Right ventricle myocardium inferior (tissue), 1 donor: ENCODE measurements around the gene WDCP. TPM values are rescaled to one million over a fixed set of nuclear protein-coding genes. Genes with fewer than 3 reads are reported as not detected.
"Not testable (repeated sequence)": the region's sequence is repeated elsewhere in the genome, so short reads cannot be mapped to it uniquely, and the experiment has no call there.

ENCODE experiments used
- ATAC-seq: fragments of 200-7000 bp; cut with Tn5 transposase; one replicate; pipeline ENCODE4 v1.9.1; 2020; ENCODE audit warnings: mild to moderate bottlenecking, moderate library complexity
- DNase-seq: peaks from one replicate; pipeline ENCODE4 v3.0.0; 2021; ENCODE audit errors: missing footprints
- intact Hi-C: fragments of 100-400 bp; cut with DNase I; formaldehyde crosslinking; loops from one replicate; pipeline ENCODE4 v1.11.0; 2022
- total RNA-seq: library from RNA; stranded (reverse); fragmentation: NEBNext Ultra II Directional; extraction: Animal tissue kit (Norgen Biotek cat#: 25700); gene quantifications from one replicate; pipeline ENCODE4 v1.2.1, GENCODE V29; 2021
- donor health status: DM: no; HTN: yes; CAD: no; lungs with severe emphysema.

Gene WDCP
- total RNA-seq, 1 donor from 2014 or later: 8.1 TPM

GRCh38 chr2:24038786-24039499 lies 8.2 kb downstream of the WDCP start:
- no peak for ATAC-seq
- intact Hi-C loops: no loop called here
- no peak for DNase-seq

GRCh38 chr2:24026233-24026632 lies 21.0 kb downstream of the WDCP start:
- DNase-seq (no peak), ATAC-seq (no peak)
- intact Hi-C loops: no loop called here

GRCh38 chr2:24024996-24025663 lies 22.1 kb downstream of the WDCP start:
- ATAC-seq: no peak

GRCh38 chr2:24024018-24024417 lies 23.2 kb downstream of the WDCP start:
- DNase-seq (no peak), ATAC-seq (no peak)
- intact Hi-C loops: no loop called here

More at GRCh38 chr2:24024996-24025663, 22.1 kb downstream of the WDCP start:
- no peak for DNase-seq
- intact Hi-C loops: no loop called here

GRCh38 chr2:24022975-24023575 lies 24.1 kb downstream of the WDCP start:
- ATAC-seq (no peak), DNase-seq (no peak)
- intact Hi-C loops: no loop called here

- DNase-seq (no peak), ATAC-seq (no peak)
- intact Hi-C loops: no loop called here
Measured at GRCh38 chr2:24022324-24022974, 24.7 kb downstream of the WDCP start.

- DNase-seq (no peak), ATAC-seq (no peak)
Measured at GRCh38 chr2:24021122-24021998, 25.8 kb downstream of the WDCP start.

GRCh38 chr2:24020244-24020643 lies 26.9 kb downstream of the WDCP start:
- no peak for ATAC-seq
- intact Hi-C loops: no loop called here
- no peak for DNase-seq

More at GRCh38 chr2:24021122-24021998, 25.8 kb downstream of the WDCP start:
- intact Hi-C loops: no loop called here

GRCh38 chr2:24019729-24020128 lies 27.5 kb downstream of the WDCP start:
- DNase-seq: no peak
- no peak for ATAC-seq
- intact Hi-C loops: no loop called here

GRCh38 chr2:24018241-24018640 lies 28.9 kb downstream of the WDCP start:
- no peak for ATAC-seq
- intact Hi-C loops: no loop called here

GRCh38 chr2:24017711-24018110 lies 29.5 kb downstream of the WDCP start:
- intact Hi-C loops: no loop called here
- ATAC-seq (no peak), DNase-seq (no peak)

More at GRCh38 chr2:24018241-24018640, 28.9 kb downstream of the WDCP start:
- DNase-seq: no peak

GRCh38 chr2:24016853-24017703 lies 30.1 kb downstream of the WDCP start:
- intact Hi-C loops: no loop called here
- DNase-seq: no peak
- ATAC-seq: no peak

GRCh38 chr2:24016376-24016761 lies 30.8 kb downstream of the WDCP start:
- DNase-seq: no peak
- ATAC-seq: no peak
- intact Hi-C loops: no loop called here

GRCh38 chr2:24015562-24016375 lies 31.4 kb downstream of the WDCP start:
- no peak for ATAC-seq
- intact Hi-C loops: no loop called here
- DNase-seq: no peak

GRCh38 chr2:24014902-24015301 lies 32.3 kb downstream of the WDCP start:
- intact Hi-C loops, DNase-seq, ATAC-seq: not testable (repeated sequence)

- intact Hi-C loops: no loop called here
- no peak for ATAC-seq
- DNase-seq: no peak
Measured at GRCh38 chr2:24012521-24013188, 34.5 kb downstream of the WDCP start.
